ENCODE results near the gene CCDC50.

- no peak for TF ChIP-seq CTCF (IDR thresholded peaks at IDR 0.05)
- TF ChIP-seq POLR2A (IDR thresholded peaks at IDR 0.05) = no peak
Measured at GRCh38 chr3:191343913-191344312, 14.7 kb downstream of the CCDC50 start.

Measured in stomach (tissue), 4 donors.